RWPE1 (cell line): ENCODE data around the gene CX3CL1.

ENCODE experiments used
- CTCF ChIA-PET: fragments of 350-600 bp; sonication (Branson Sonifier 250); formaldehyde crosslinking; extraction: SDS; loops from one replicate; lab custom pipeline; 2021; lab: Yijun Ruan, JAX
- POLR2A ChIA-PET: fragments of 400-600 bp; formaldehyde crosslinking; extraction: SDS; loops from one replicate; lab custom pipeline; 2020; ENCODE audit warnings: antibody characterized with exemption; ENCODE audit not compliant: low non-redundant PET; lab: Yijun Ruan, JAX
- DNase-seq: peaks from one replicate; pipeline ENCODE4 v3.0.0; 2012; ENCODE audit warnings: low spot score
- H3K27ac ChIP-seq: fragments of 450-650 bp; 2 replicates; pipeline ENCODE4 v1.5.1; 2017
- CTCF ChIP-seq: fragments of 450-650 bp; conservative IDR thresholded peaks from 2 replicates; pipeline ENCODE4 v1.5.1; 2017; ENCODE audit warnings: low read depth, mild to moderate bottlenecking

Gene CX3CL1

GRCh38 chr16:57345666-57346204 lies 26.6 kb upstream of the CX3CL1 start:
- ChIA-PET CTCF (no interaction called here), POLR2A (no interaction called here)
- no peak for TF ChIP-seq CTCF
- DNase-seq = no peak
- no peak overlapping the region for H3K27ac ChIP-seq

- TF ChIP-seq CTCF = no peak
- ChIA-PET POLR2A (no interaction called here), CTCF (interaction anchor here (0.6 to 0.7 kb wide), 2 partner anchors 22 to 52 kb away, joined by 3 to 5 read pairs; no protein-coding TSS in a partner anchor)
- H3K27ac ChIP-seq = no peak overlapping the region
- no peak for DNase-seq
Observed at GRCh38 chr16:57347858-57348257, 24.4 kb upstream of the CX3CL1 start.

GRCh38 chr16:57348327-57348726 lies 24.0 kb upstream of the CX3CL1 start:
- DNase-seq = no peak
- CTCF ChIA-PET = interaction anchor here (0.7 kb wide), 1 partner anchor 52 kb away, joined by 5 read pairs; no protein-coding TSS in a partner anchor
- TF ChIP-seq CTCF = no peak
- no peak overlapping the region for H3K27ac ChIP-seq
- POLR2A ChIA-PET = no interaction called here

- ChIA-PET CTCF (no interaction called here), POLR2A (no interaction called here)
- DNase-seq = no peak
- no peak overlapping the region for H3K27ac ChIP-seq
- no peak for TF ChIP-seq CTCF
Observed at GRCh38 chr16:57349212-57350031, 22.9 kb upstream of the CX3CL1 start.

GRCh38 chr16:57352636-57353047 lies 19.6 kb upstream of the CX3CL1 start:
- ChIA-PET POLR2A (interaction anchor here (0.6 kb wide), 1 partner anchor 12 kb away, joined by 3 read pairs; no protein-coding TSS in a partner anchor), CTCF (interaction anchor here (0.6 kb wide), 1 partner anchor 17 kb away, joined by 4 read pairs; no protein-coding TSS in a partner anchor)
- H3K27ac ChIP-seq = no peak overlapping the region
- DNase-seq = no peak
- TF ChIP-seq CTCF = no peak

GRCh38 chr16:57354311-57354710 lies 18.0 kb upstream of the CX3CL1 start:
- ChIA-PET POLR2A (no interaction called here), CTCF (no interaction called here)
- H3K27ac ChIP-seq = no peak overlapping the region
- no peak for TF ChIP-seq CTCF
- DNase-seq = no peak
